Panc1 (cell line): ENCODE measurements around the gene CC2D1A.

Source experiments
- CTCF ChIP-seq: fragments of 450-650 bp; IDR thresholded peaks from 2 replicates; pipeline ENCODE4 v1.5.1; 2017; ENCODE audit warnings: mild to moderate bottlenecking
- POLR2AphosphoS5 ChIP-seq: IDR thresholded peaks from 2 replicates; pipeline ENCODE4 v1.6.1; 2012; ENCODE audit warnings: mild to moderate bottlenecking, low read depth, low read length, moderate library complexity
- REST ChIP-seq, 2 experiments: IDR thresholded peaks; 2 replicates each; pipeline ENCODE4 v1.6.1; 2011 to 2012; ENCODE audit warnings: low read depth in 2 of 2, control low read depth in 1 of 2, low read length in 1 of 2, mild to moderate bottlenecking in 1 of 2, moderate library complexity in 1 of 2; ENCODE audit not compliant: insufficient read depth in 1 of 2
- SIN3A ChIP-seq: IDR thresholded peaks from 2 replicates; pipeline ENCODE4 v1.6.1; 2012; ENCODE audit warnings: low read depth, mild to moderate bottlenecking, low read length, moderate library complexity, borderline replicate concordance; ENCODE audit not compliant: insufficient read depth
- TCF7L2 ChIP-seq: IDR thresholded peaks from 2 replicates; pipeline ENCODE4 v1.6.1; 2011; ENCODE audit warnings: mild to moderate bottlenecking, low read depth, low read length, inconsistent platforms

GRCh38 chr19:13968999-13969398, 63.0 kb downstream of the CC2D1A start:
- no peak for TF ChIP-seq CTCF
- TF ChIP-seq POLR2AphosphoS5 = no peak
- no peak for TF ChIP-seq REST (IDR thresholded peaks at IDR 0.05; ENCODE audit: insufficient read depth in 1 of 2, low read depth in 2 of 2, low read length in 1 of 2)
- no peak for TF ChIP-seq SIN3A
- TF ChIP-seq TCF7L2 = no peak
